Measurements from ENCODE around the gene DDX10. TPM values are rescaled to one million over a fixed set of nuclear protein-coding genes. Genes with fewer than 3 reads are reported as not detected.

DDX10 gene
- total and polyA plus RNA-seq, 9 of the 15 experiments (the other 6 are each of a cell fraction or from before 2014, with no cell fraction given), result 33.9 to 94.6 (median 50.7) TPM

DNA sequence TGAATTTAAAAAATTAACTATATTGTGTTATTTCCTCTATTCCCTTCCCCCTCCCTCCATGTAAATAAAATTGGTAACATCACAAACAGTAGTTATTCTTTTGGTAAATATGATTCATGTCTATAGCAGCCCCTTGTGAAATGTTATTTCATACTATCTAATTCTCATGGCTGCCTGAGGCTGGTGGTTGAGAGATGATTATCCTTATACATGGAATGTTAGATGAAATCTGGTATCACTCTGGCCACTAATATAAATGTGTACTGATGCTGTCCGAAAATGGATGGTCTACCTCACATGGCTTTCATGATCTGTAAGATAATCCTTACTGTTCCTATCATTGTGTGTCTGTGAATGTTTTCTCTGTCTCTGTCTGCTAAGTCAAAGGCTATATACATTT, 46.3 kb upstream of the DDX10 start (continued):
- TF ChIP-seq GTF3C2 (IDR thresholded peaks at IDR 0.05; ENCODE audit: borderline replicate concordance, extremely low read depth, insufficient read length) (no peak), SAP30 (IDR thresholded peaks at IDR 0.05; ENCODE audit: borderline replicate concordance, insufficient read depth, low read depth, low read length, poor library complexity, severe bottlenecking) (no peak), TAF7 (tag; IDR thresholded peaks at IDR 0.05) (no peak), ETV5 (CRISPR knock-in tag; IDR thresholded peaks at IDR 0.05; ENCODE audit: low read depth) (no peak), CC2D1A (IDR thresholded peaks at IDR 0.05) (no peak), SREBF1 (IDR thresholded peaks at IDR 0.05; ENCODE audit: borderline replicate concordance, low read depth, low read length) (no peak), ZBTB17 (CRISPR knock-in tag; IDR thresholded peaks at IDR 0.05) (no peak)
- TF ChIP-seq, protein P1, sequence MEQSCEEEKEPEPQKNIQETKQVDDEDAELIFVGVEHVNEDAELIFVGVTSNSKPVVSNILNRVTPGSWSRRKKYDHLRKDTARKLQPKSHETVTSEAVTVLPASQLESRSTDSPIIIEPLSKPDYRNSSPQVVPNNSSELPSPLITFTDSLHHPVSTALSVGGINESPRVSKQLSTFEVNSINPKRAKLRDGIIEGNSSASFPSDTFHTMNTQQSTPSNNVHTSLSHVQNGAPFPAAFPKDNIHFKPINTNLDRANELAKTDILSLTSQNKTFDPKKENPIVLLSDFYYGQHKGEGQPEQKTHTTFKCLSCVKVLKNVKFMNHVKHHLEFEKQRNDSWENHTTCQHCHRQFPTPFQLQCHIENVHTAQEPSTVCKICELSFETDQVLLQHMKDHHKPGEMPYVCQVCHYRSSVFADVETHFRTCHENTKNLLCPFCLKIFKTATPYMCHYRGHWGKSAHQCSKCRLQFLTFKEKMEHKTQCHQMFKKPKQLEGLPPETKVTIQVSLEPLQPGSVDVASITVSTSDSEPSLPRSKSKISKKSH (CRISPR knock-in tag; IDR thresholded peaks at IDR 0.05), result no peak
